Panc1 (cell line): ENCODE results near the gene TMEM253. TPM values are rescaled to one million over a fixed set of nuclear protein-coding genes. Genes with fewer than 3 reads are reported as not detected.

Source experiments
- ATAC-seq: fragments of 200-7000 bp; cut with Tn5 transposase; 2 replicates; pipeline ENCODE4 v1.9.1; 2020; ENCODE audit warnings: mild to moderate bottlenecking, moderate library complexity
- BruUV-seq: library from RNA; stranded (reverse); fragments of 400-500 nt; replicated peaks from 2 replicates; lab custom pipeline; 2021; lab: Mats Ljungman, UMichigan
- CTCF ChIA-PET: fragments of 300-600 bp; sonication (Branson Sonifier 250); formaldehyde crosslinking; loops from one replicate; lab custom pipeline; 2022; ENCODE audit warnings: antibody characterized with exemption; lab: Charles Lee
- POLR2A ChIA-PET: fragments of 300-600 bp; sonication (Branson Sonifier 250); formaldehyde crosslinking; loops from one replicate; lab custom pipeline; 2022; ENCODE audit warnings: antibody characterized with exemption; lab: Charles Lee
- DNase-seq: peaks from one replicate; pipeline ENCODE4 v3.0.0-alpha.2; 2010; ENCODE audit warnings: low read depth, low spot score
- H3K27ac ChIP-seq: 2 replicates; pipeline ENCODE4 v1.5.1; 2011; ENCODE audit warnings: mild to moderate bottlenecking, low read length, inconsistent platforms
- H3K27me3 ChIP-seq: fragments of 200-500 bp; sonication (Bioruptor generic); 2 replicates; pipeline ENCODE4 v1.6.0; 2014; ENCODE audit warnings: low read length, inconsistent platforms; ENCODE audit not compliant: control insufficient read depth, insufficient read depth
- H3K36me3 ChIP-seq: fragments of 200-500 bp; sonication (Bioruptor generic); 2 replicates; pipeline ENCODE4 v1.5.1; 2014; ENCODE audit warnings: inconsistent platforms, mild to moderate bottlenecking, low read length, moderate library complexity; ENCODE audit not compliant: control insufficient read depth, insufficient read depth
- H3K4me1 ChIP-seq: 2 replicates; pipeline ENCODE4 v1.5.1; 2011; ENCODE audit warnings: inconsistent platforms, mild to moderate bottlenecking, low read length, moderate library complexity; ENCODE audit not compliant: control insufficient read depth, insufficient read depth
- H3K4me3 ChIP-seq, 2 experiments: 2 replicates each; pipeline ENCODE4 v1.5.1; 2011 to 2012; ENCODE audit warnings: low read depth in 2 of 2, low read length in 2 of 2, mild to moderate bottlenecking in 2 of 2, inconsistent platforms in 1 of 2, moderate library complexity in 1 of 2
- H3K9me3 ChIP-seq: fragments of 200-500 bp; sonication (Bioruptor generic); 2 replicates; pipeline ENCODE4 v1.5.1; 2014; ENCODE audit warnings: low read depth, mild to moderate bottlenecking, inconsistent platforms, low read length, moderate library complexity; ENCODE audit not compliant: control insufficient read depth, insufficient read depth
- POLR2AphosphoS5 ChIP-seq: IDR thresholded peaks from 2 replicates; pipeline ENCODE4 v1.6.1; 2012; ENCODE audit warnings: mild to moderate bottlenecking, low read depth, low read length, moderate library complexity
- SIN3A ChIP-seq: IDR thresholded peaks from 2 replicates; pipeline ENCODE4 v1.6.1; 2012; ENCODE audit warnings: low read depth, mild to moderate bottlenecking, low read length, moderate library complexity, borderline replicate concordance; ENCODE audit not compliant: insufficient read depth
- TCF7L2 ChIP-seq: IDR thresholded peaks from 2 replicates; pipeline ENCODE4 v1.6.1; 2011; ENCODE audit warnings: mild to moderate bottlenecking, low read depth, low read length, inconsistent platforms
- in situ Hi-C: cut with HindIII; loops from 2 replicates; pipeline ENCODE4 v1.10.0; 2016; ENCODE audit warnings: low sequenced_read_pairs, low pct_unique_long_range_greater_than_20kb
- intact Hi-C: fragments of 100-400 bp; cut with micrococcal nuclease; formaldehyde crosslinking; loops from one replicate; pipeline ENCODE4 v1.10.0; 2022; ENCODE audit not compliant: unreplicated experiment
- total RNA-seq: library from RNA; stranded (reverse); gene quantifications from one replicate; pipeline ENCODE4 v1.2.1, GENCODE V29; 2021; ENCODE audit not compliant: unreplicated experiment
- TF ChIP-seq, protein P1 (sequence below), 2 experiments: IDR thresholded peaks; 2 replicates each; pipeline ENCODE4 v1.6.1; 2011 to 2012; ENCODE audit warnings: low read depth in 2 of 2, control low read depth in 1 of 2, low read length in 1 of 2, mild to moderate bottlenecking in 1 of 2, moderate library complexity in 1 of 2; ENCODE audit not compliant: insufficient read depth in 1 of 2
- TF ChIP-seq, protein P2 (sequence below): fragments of 450-650 bp; IDR thresholded peaks from 2 replicates; pipeline ENCODE4 v1.5.1; 2017; ENCODE audit warnings: mild to moderate bottlenecking

TMEM253 gene
- total RNA-seq, 1 experiment from 2014 or later: 0.33 TPM

DNA sequence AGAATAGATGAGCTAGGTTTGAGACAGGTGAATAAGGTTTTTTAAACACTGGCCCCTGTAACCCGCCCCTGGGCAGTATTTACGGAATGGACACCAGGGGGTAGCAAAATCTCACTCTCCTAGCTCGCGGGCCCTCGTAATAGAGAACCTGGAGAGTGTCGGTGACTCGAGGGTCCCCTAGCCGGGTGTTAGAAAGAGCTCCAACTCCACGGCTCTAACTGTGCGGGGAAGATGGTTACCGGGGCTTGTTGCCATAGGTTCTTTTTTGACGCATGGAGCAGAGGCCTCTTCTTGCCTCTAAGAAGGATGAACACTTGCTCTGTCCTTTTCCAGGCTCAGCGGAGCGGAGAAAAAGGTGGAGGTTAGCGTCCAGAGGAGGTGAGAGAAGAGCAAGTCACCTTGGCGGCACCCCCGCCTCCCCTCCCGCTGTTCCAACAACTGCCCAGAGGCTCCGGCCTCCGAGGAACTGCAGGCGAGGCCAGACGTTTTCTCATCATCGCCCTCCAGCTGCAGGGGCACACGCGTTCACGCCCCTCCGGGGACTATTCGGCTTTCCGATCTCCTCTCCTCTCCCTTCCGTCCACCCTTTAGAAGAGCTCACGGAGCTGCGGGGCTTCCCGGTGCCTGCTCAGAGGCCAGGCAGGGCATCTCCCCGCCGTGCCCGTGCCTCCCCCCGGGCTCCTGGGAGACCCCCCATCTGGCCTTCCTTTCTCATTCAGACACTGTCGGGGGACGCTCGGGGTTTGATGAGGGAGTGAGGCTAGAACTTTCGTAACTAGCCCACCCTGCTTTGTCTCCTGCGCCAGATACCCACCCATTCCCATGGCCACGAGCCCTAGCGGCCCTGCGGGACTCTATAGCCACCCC lies 32.1 kb upstream of the TMEM253 start:
- peak; percentile 61 for ATAC-seq
- intact Hi-C loops (loop anchor here (1.0 to 5.0 kb wide), 2 partner anchors 24 to 39 kb away; no protein-coding TSS in a partner anchor), in situ Hi-C loops (no loop called here)
- DNase-seq: no peak
- BruUV-seq: no TSS peak
- TF ChIP-seq, protein P1, sequence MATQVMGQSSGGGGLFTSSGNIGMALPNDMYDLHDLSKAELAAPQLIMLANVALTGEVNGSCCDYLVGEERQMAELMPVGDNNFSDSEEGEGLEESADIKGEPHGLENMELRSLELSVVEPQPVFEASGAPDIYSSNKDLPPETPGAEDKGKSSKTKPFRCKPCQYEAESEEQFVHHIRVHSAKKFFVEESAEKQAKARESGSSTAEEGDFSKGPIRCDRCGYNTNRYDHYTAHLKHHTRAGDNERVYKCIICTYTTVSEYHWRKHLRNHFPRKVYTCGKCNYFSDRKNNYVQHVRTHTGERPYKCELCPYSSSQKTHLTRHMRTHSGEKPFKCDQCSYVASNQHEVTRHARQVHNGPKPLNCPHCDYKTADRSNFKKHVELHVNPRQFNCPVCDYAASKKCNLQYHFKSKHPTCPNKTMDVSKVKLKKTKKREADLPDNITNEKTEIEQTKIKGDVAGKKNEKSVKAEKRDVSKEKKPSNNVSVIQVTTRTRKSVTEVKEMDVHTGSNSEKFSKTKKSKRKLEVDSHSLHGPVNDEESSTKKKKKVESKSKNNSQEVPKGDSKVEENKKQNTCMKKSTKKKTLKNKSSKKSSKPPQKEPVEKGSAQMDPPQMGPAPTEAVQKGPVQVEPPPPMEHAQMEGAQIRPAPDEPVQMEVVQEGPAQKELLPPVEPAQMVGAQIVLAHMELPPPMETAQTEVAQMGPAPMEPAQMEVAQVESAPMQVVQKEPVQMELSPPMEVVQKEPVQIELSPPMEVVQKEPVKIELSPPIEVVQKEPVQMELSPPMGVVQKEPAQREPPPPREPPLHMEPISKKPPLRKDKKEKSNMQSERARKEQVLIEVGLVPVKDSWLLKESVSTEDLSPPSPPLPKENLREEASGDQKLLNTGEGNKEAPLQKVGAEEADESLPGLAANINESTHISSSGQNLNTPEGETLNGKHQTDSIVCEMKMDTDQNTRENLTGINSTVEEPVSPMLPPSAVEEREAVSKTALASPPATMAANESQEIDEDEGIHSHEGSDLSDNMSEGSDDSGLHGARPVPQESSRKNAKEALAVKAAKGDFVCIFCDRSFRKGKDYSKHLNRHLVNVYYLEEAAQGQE (IDR thresholded peaks at IDR 0.05; ENCODE audit: insufficient read depth in 1 of 2, low read depth in 2 of 2, low read length in 1 of 2): no peak
- TF ChIP-seq POLR2AphosphoS5 (no peak), TCF7L2 (no peak), SIN3A (no peak)
- TF ChIP-seq, protein P2, sequence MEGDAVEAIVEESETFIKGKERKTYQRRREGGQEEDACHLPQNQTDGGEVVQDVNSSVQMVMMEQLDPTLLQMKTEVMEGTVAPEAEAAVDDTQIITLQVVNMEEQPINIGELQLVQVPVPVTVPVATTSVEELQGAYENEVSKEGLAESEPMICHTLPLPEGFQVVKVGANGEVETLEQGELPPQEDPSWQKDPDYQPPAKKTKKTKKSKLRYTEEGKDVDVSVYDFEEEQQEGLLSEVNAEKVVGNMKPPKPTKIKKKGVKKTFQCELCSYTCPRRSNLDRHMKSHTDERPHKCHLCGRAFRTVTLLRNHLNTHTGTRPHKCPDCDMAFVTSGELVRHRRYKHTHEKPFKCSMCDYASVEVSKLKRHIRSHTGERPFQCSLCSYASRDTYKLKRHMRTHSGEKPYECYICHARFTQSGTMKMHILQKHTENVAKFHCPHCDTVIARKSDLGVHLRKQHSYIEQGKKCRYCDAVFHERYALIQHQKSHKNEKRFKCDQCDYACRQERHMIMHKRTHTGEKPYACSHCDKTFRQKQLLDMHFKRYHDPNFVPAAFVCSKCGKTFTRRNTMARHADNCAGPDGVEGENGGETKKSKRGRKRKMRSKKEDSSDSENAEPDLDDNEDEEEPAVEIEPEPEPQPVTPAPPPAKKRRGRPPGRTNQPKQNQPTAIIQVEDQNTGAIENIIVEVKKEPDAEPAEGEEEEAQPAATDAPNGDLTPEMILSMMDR: peak; percentile 75
- 0 out of 2 replicates have a peak, but pooled peaks cover 2% of the 10 kb centered on the region for H3K27me3 ChIP-seq
- CTCF ChIA-PET: interaction anchor here (0.6 to 1.9 kb wide), 7 partner anchors 14 to 54 kb away, joined by 3 to 10 read pairs (median 3); no protein-coding TSS in a partner anchor
- H3K4me3 ChIP-seq: peak overlapping the region; percentile 54 to 62; a peak in 3 of 4 replicates
- H3K27ac ChIP-seq: no peak overlapping the region
- peaks cover 7% of the 10 kb centered on the region for H3K4me1 ChIP-seq
- H3K36me3 ChIP-seq: no peaks in the 10 kb centered on the region
- POLR2A ChIA-PET: no interaction called here
- H3K9me3 ChIP-seq: no peaks in the 10 kb centered on the region

DNA sequence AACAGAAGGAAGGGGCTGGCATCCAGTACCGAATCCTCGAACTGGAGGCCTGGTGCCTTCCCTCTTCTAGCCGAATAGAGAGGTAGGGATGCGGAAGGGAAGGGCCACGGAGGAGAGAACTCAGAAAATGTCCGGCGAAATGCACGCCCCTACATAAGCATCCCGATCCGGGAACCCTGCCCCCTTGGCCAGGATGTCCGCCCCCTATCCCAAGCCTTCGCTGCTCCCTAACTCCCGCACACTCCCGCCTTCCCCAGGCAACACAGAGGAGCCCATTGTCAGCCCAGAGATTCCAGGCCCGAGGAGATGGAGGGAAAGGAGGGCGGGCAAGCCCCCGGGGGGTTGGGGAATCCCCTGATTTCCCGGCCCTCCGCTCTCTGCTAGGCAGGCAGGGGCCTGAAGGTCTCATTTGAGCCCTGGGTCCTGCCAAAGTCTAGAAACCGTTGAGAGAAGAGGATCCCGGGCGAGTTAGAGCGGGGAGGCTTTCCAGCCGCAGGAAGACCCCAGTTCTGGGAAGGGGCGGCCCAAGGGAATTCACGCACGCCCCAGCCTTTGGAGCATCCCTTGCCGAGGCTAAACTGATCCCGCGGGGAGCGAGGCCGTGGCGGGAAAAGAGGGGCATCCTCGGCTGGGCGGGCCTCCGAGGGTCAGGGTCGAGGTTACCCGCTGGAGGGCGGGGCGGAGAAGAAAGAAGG lies 31.3 kb upstream of the TMEM253 start:
- intact Hi-C loops (loop anchor here (5.0 kb wide), 1 partner anchor 38 kb away; no protein-coding TSS in a partner anchor), in situ Hi-C loops (no loop called here)
- ChIA-PET CTCF (interaction anchor here (1.5 to 2.4 kb wide), 2 partner anchors 23 to 35 kb away, joined by 10 read pairs; no protein-coding TSS in a partner anchor), POLR2A (no interaction called here)
- TF ChIP-seq TCF7L2 (no peak), SIN3A (no peak)
- TF ChIP-seq, protein P2: no peak
- no peak for DNase-seq
- H3K27me3 ChIP-seq: 0 out of 2 replicates have a peak, but pooled peaks cover 2% of the 10 kb centered on the region
- peak overlapping the region; percentile 54 to 62 for H3K4me3 ChIP-seq
- H3K9me3 ChIP-seq: no peaks in the 10 kb centered on the region
- peaks cover 7% of the 10 kb centered on the region for H3K4me1 ChIP-seq
- peak overlapping the region; percentile 61 for H3K27ac ChIP-seq
- H3K36me3 ChIP-seq: no peaks in the 10 kb centered on the region
- BruUV-seq: no TSS peak
- ATAC-seq: peak; percentile 17
